GM19043 (cell line): ENCODE results near the gene UFD1.

Experiments
- ATAC-seq: cut with Tn5 transposase; IDR thresholded peaks from one replicate; pipeline ENCODE4 v1.9.1; 2021; ENCODE audit warnings: low read depth; ENCODE audit not compliant: unreplicated experiment

UFD1 gene

DNA sequence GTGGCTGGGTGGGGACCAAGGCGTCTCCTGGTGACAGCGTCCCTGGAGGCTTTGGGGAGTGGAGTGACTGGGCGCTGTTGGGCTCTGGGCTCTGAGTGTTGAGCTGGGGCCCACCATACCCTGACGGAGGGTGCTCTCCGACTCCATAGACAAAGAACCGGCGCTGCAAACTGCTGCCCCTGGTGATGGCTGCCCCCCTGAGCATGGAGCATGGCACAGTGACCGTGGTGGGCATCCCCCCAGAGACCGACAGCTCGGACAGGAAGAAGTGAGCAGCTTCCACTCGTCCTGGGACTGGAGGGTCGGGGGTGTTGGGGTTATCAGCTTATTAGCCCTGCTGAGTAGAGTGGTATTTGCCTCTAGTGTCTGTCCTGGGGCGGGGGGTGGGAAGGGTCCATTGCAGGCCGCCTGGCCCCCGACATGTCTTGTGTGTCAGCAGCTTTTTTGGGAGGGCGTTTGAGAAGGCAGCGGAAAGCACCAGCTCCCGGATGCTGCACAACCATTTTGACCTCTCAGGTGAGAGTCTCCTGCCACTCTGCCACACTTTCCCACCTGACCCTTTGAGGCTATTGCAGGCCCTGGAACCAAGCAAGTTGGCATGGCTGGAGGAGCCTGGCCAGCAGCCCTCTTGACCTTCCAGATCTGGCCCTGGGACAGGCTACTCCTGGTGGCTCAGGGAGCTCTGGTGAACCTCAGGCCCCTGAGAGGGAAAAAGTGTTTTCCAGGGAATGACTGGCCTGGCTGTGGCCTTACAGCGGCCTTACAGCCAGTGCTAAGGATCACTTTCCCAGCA, 37.6 kb upstream of the UFD1 start:
- ATAC-seq = no peak

DNA sequence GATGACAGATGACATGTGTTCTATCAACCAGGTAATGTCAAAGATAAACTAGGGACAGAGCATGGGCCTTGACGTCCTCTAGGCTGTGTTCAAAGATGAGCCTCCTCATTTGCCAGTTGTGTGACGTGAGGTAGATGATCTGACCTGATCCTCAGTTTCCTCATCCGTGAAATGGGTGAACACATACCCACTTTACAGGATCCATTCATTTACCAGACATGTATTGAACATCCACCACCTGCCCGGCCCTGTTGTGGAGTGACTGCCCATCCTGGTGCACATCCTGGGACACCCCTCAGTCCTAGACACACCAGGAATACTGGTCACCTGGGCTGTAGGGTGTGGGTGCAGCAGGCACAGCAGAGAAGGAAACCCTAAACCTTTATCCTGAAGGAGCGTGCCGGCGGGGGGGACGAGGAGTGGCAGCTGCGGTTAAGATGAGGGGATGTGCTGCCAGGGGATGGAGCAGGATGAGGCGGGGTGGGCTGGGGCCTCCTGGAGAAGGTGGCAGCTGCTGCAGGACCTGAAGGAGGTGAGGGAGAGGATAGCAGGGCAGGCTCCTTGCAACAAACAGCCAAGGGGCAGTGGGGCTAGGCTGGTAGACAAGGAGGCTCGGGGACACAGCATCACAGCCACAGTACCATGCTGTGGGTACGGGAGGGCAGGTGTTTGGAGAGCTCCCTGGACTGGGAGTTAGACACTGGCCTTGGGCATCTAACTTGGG, 36.8 kb upstream of the UFD1 start:
- ATAC-seq = no peak

DNA sequence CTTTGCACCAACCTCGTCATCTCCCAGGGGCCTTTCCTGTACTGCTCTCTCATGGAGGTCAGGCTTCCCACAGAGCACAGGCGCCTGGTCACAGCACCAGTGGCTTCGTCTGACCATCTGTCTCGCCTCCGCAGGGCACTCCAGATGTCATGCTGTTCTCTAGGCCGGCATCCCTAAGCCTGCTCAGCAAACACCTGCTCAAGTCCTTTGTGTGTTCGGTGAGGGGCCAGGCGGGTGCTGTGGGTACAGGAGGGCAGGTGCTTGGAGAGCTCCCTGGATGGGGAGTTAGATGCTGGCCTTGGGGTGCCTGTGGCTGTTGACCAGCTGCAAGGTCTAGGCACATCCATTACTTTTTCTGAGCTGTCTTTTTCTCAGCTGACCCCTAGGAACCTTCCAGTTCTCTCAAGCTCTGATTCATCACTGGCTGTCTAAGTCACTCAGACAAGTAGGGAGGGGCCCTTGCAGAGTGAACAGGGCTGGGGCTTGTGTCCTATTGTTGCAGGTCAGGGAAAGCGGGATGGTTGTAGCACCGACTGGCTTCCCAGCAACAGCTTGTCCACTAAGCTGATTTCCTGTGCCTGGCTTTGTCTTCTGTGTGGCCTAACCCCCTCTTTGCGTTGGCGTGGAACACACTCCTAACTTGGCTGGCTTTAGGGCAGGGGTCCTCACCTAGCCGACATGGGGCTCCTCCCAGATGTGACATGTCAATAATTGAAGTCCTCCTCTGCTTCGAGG, 36.0 kb upstream of the UFD1 start:
- ATAC-seq = no peak

DNA sequence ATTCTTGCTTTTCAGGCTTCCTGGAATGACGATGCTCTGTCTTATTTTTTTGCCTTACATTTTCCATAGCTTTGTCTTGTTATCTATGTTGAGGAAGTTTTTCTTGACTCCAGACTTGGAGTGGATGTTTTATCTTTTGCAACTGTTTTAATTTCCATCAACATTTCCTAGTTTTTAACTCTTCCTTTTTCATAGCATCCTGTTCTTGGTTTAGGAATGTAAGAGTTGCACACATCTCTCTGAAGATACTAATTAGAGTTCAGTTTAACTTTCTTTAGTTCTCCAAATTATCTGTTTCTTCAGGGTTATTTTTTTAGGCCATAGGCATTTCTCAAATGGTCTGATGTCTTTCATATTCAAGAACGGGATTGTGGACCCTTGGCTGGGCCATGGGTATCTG, 34.8 kb upstream of the UFD1 start:
- no peak for ATAC-seq

DNA sequence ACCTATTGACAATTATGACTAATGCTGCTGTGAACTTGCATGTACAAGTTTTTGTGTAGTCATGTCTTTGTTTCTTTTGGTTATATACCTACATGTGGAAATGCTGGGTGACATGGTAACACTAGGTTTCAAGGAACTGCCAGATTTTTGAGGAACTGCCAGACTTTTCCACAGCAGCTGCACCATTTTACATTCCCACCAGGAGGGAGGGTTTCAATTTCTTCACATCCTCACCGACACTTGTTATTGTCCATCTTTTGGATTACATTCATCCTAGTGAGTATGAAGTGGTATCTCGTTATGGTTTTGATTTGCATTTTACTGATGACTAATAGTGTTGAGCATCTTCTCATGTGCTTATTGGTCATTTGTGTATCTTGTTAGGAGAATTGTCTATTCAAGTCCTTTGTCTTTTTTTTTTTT, 31.9 kb upstream of the UFD1 start:
- ATAC-seq = no peak

DNA sequence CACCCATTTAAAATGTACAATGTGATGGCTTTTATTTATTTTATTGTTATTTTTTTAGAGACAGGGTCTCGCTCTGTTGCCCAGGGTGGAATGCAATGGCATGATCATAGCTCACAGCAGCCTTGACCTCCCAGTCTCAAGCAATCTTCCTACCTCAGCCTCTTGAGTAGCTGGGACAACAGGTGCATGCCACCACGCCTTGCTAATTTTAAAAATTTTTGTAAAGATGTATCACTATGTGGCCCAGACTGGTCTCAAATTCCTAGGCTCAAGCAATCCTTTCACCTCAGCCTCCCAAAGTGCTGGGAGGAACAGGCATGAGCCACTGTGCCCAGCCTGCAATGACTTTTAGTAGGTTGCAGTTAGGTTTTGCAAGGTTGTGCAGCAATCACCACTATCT, 30.9 kb upstream of the UFD1 start:
- no peak for ATAC-seq

DNA sequence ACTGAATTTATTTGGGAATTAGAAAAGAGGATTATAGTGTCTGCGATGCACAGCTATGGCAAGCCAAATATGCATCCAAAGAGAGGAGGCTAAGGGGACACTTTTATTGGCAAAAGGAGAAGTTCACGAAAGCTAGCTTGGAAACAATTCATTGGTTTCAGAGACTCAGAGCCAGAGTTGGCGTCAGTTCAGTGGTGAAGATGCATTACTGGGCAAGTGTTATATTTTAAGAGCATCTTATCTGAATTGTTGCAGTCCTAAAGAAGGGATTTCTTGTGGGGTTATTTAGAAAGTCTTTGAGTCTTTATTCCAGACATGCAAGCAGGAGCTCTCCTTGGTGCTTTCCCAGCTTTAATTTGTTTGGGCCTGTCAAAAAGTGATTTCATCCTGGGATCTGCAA, 30.2 kb upstream of the UFD1 start:
- no peak for ATAC-seq

DNA sequence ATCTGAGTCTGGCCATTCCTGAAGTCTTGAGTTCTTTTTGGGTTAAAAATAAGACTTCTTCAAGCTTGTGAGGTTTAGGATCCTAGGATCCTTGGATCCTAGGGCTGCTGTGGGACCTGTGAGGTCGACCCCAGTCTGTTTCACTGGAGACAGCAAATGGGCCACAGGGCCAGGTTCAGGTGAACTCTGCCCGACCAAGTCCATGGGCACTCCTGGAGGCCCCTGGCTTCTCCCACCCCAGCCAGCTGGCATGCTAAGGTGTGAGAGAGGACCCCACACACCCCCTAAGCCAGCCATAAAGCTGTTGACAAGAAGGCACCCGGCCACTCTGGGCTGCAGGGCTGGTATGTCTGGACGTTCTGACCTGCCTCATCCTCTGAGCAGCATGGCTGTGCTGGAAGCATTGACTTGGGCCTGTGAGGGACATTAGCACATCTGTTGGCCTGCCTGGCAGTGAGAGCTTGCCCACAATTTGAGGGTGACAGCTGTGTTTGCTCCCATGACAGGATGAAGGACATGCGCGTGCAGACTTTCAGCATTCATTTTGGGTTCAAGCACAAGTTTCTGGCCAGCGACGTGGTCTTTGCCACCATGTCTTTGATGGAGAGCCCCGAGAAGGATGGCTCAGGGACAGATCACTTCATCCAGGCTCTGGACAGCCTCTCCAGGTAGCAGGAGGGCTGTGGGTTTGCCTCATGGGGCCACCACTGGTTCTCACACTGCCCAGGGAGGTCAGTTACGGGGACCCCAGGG, 29.2 kb upstream of the UFD1 start:
- no peak for ATAC-seq

DNA sequence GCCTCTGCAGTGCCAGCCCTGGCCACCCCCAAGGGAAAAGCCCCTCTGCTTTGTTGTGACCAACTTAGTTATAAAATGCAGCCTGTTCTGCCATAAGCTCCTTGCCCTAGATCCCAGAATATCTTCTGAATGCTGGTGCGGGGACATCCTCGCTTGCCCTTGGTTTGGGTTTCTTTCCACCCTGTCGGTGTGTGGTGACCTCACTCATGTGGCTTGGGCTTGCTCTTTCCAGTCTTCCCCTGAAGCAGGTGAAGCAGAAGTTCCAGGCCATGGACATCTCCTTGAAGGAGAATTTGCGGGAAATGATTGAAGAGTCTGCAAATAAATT, 28.5 kb upstream of the UFD1 start:
- no peak for ATAC-seq

DNA sequence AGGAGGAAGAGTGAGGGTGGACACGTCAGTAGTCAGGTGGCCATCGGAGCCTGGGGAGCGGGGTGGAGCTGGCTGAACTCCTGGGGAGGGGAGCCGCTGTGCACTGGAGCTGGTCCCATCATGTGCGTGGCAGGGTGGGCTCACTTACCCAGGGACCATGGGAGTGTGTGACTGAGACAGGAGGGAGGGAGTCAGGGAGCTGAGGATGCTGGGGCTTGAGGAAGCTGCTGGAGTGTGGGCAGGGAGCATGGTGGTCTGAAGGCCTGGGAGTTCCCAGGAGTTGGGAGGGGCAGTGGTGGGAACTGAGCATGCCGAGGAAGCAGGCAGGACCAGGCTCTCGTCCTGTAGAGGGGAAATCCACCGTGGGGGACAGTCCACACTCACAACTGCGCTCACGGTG, 27.2 kb upstream of the UFD1 start:
- no peak for ATAC-seq

DNA sequence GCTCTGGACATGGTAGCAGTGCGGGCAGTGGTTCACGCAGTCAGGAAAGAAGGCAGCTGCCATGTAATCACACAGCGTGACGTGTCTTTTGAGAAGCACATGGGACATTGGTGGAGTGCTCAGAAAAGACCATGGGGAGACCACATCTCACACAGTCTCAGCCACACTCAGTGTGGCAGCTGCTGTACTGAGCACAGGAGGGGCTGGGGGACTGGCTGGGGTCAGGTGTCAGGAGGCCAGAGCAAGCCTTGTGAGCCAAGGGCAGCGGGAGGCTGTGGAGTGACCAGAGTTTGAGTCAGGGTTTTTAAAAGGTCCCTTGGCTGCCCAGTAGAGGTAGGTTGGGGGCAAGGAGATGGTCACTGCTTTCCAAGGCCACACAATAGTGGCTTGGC, 26.7 kb upstream of the UFD1 start:
- ATAC-seq = no peak

DNA sequence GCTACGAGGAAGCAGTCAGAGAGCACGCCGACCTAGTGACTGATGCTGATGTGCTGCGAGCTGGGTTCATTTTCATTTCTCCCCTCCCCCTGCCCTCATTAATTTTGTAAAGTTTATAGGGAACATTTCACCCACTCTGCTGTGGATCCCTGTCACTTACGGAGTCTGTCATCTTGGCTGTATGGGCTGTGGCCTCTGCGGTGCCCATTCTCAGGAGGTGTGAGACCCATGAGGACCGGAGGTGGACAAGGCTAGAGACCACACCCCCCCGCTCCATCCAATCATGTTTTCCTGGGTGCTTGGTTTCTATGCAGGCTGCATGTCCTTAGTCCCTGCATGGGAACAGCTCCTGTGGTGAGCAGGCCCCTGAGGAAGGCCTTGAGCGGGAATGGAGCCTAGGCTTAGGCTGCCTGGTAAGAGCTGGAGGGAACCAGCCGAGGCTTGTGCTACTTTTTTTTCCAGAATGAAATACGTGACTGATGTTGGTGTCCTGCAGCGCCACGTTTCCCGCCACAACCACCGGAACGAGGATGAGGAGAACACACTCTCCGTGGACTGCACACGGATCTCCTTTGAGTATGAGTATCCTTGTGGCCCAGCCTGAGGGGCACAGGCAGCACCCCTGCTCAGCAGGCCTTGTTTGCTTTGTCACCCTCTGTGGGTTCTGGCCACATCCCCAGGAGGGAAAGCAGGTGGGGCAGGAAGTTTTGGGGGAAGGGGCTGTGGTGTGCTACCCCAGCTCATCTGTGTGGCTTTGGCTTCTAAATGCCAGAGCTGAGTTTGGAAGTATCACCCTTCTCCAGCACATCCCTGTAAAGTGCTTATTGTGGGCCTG, 26.1 kb upstream of the UFD1 start:
- no peak for ATAC-seq

DNA sequence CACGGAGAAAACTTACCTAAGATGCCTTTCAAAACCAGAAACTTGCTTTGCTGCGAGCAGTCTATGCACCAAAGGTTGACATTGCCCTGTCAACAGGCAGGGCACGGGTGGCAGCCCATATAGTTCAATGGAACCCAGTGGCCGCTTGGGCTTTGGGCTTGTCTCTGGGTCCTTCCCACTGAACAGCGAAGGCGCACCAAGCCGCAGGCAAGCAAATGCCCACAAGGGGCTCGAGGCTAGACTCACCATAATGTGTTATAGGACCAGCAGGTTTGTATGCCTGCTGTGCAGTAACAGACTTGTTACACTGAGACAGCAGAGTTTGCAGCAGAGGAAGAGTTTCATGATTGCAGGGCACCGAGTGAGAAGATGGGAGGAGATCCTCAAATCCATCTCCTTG, 24.9 kb upstream of the UFD1 start:
- ATAC-seq = no peak

DNA sequence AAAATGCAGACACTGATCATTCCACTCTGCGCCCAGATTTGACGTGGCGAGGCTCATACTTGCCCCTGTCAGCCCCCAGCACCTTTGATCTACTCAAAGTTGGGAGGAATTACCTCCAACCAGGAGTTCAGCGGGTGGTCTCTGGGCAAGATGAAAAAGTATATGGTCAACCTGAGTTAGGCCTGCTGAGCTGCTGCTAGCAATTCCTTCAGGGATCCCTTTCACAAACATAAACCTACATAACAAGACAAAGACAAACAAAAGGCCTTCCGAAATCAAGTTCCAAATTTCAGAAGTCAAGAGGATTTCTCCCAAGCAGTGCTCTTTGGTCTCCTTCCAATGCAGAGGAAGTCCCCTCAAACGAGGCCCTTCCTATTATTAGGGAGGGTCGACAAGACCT, 24.4 kb upstream of the UFD1 start:
- no peak for ATAC-seq

DNA sequence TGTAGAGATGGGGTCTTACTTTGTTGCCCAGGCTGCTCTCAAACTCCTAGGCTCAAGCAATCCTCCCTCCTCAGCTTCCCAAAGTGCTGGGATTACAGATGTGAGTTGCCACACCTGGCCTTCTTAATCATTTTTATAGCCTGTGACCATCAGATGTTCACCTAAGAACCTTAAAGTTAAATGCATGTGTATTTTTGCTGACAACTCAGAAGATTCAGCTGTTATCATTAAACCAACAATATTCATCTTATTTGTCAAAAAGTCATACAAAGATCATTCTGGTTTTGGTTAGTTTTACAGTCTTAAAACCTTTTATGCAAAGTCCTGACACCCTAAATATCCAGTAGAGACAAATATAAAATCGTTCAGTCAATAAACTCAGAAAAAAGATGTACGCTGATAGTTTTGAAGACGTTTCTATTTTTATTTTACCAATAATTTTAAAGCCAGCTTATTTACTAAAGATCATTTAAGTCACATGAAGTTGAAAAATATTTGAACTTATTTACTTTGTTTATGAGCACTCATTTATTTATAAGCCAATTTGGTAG, 23.0 kb upstream of the UFD1 start:
- ATAC-seq = no peak

DNA sequence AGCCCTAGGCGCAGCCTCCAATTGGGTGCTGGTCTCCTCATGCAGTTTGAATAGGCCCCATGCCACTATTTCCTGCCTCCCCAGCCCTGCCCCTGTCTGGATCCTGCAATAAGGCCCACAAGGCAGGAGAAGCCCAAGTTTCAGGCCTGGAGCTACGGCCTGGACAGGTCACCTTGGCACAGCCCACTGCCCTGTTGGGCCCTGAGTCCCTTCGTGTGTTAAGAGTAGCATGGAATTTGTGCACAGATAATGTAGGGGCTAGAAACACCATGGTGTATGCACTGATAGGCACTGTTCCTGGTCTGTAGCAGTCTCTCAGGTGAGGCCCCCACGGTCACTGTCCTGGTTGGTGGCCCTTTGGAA, 20.9 kb upstream of the UFD1 start:
- no peak for ATAC-seq

DNA sequence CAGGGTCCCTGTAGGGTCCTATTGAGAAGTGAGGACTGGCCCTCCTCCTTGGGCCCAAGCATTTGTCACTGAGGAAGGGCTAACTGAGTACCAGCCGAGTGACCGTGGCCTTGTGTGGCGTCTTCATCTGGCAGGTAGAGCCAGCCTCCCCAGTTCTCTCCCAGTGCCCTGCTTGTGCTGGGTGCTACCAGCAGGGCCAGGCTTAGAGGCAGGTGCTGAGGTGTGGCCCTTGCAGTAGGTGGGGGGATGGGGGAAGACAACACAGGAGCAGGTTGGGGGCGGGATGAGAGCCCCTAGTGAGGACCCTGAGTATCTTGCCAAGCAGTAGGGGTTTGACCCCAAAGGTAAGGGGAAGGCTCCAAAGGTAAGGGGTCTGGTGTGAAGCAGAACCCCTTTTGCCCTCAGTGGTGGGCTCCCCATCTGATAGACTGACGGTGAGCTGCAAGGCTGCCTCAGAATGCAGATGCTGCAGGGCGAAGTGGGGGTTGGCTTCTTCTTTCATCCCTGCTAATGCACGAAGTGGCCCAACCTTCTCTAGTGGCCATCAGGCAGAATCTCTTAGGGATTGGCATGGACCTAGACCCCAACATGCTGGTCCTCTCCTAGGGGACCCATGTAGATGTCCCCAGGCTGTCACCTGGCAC, 20.4 kb upstream of the UFD1 start:
- ATAC-seq = no peak

DNA sequence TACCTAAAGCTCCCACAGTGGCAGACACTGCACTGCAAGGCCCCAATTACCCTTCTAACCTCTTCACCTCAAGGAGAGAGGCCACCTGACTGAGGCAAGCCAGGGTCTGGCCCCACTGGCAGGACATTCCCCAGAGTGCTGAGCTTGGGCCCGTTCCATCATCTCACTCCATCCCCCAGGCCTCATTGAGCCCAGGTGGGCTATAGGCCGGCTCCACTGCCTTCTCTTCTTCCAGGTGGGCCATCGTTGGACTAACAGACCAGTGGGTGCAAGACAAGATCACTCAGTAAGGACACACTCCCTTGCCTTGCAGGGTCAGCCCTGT, 19.8 kb upstream of the UFD1 start:
- no peak for ATAC-seq

DNA sequence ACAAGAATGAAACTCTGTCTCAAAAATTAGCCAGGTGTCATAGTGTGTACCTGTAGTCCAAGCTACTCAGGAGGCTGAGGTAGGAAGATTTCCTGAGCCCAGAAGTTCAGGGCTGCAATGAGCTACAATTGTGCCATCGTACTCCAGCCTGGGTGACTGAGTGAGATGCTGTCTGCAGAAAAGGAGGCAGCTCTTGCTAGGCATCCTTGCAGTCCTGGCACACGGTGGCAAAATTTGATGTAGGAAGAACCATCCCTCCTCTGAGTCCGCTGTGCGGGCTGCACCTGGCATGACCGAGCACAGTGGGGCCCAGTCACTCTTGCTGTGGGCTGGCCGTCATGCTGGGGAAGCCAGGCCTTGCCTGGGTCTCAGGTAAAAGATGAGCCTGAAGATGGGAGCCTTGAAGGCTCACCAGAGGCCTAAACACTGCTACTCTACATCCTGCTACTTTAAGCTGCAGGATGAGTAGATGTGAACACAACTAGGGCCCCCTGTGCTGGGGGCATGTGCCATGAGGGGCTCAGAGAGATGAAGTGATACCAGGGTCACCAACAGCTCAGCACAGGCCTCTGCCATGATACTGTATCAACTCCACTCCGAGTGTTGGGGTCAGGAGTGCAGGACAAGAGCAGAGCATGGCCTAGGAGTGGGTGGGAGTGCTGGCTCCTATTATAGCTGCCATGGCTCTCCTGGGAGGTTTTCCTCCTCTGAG, 19.3 kb upstream of the UFD1 start:
- no peak for ATAC-seq
